IPS DF 6.9 (cell line): ENCODE data around the gene SPTBN4.

Experiments used
- DNase-seq: peaks from one replicate; pipeline ENCODE4 v3.0.0-alpha.2; 2013; ENCODE audit warnings: low read depth, low spot score
- H3K27ac ChIP-seq: one replicate; pipeline ENCODE4 v1.5.1; 2013; ENCODE audit warnings: low read length, control low read depth
- H3K27me3 ChIP-seq: 2 replicates; pipeline ENCODE4 v1.6.1; 2013; ENCODE audit warnings: mild to moderate bottlenecking, low read length; ENCODE audit not compliant: control insufficient read depth, insufficient read depth
- H3K36me3 ChIP-seq: 2 replicates; pipeline ENCODE4 v1.6.1; 2013; ENCODE audit warnings: low read length; ENCODE audit not compliant: control insufficient read depth, insufficient read depth
- H3K4me1 ChIP-seq: 2 replicates; pipeline ENCODE4 v1.6.1; 2013; ENCODE audit warnings: low read length; ENCODE audit not compliant: control insufficient read depth, insufficient read depth
- H3K4me3 ChIP-seq: 2 replicates; pipeline ENCODE4 v1.5.1; 2013; ENCODE audit warnings: mild to moderate bottlenecking, low read length
- H3K9me3 ChIP-seq: 2 replicates; pipeline ENCODE4 v1.6.1; 2013; ENCODE audit warnings: low read length, inconsistent platforms; ENCODE audit not compliant: control insufficient read depth, insufficient read depth
- WGBS: extraction: QIAGEN DNeasy Blood & Tissue Kit; methylation state at CpG from one replicate; pipeline ENCODE4 v1.1.7; 2013; ENCODE audit warnings: mixed read lengths, missing lambda C conversion rate; ENCODE audit not compliant: insufficient read length, insufficient coverage; 5-methylcytosine and 5-hydroxymethylcytosine counted together

Gene SPTBN4

DNA sequence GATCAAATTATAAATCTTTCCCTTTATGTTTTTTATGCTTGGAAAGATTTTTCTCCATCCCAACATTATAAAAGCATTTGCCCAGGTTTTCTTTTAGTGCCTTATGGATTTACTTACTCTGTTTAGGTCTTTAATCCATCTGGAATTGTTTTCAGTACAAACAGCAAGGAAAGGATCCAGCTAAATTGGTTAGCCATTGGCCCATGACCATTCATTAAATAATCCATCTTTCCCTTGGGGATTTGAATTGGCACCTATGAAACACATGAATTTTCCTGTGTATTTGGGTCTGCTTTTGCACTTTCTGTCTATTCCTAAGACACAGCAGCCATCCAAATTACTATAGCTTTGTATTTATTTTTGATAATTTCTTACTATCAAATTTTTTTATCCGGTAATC is 81.0 kb downstream of the SPTBN4 start:
- H3K27ac ChIP-seq = no peak overlapping the region
- H3K36me3 ChIP-seq = no peaks in the 10 kb centered on the region
- no CpG with 5 or more reads among the region's 1 CpG for WGBS
- DNase-seq = no peak
- no peaks in the 10 kb centered on the region; the same call in 1 of the 2 replicates for H3K9me3 ChIP-seq
- no peaks in the 10 kb centered on the region; the same call in 1 of the 2 replicates for H3K4me1 ChIP-seq
- H3K4me3 ChIP-seq = no peak overlapping the region
- no peaks in the 10 kb centered on the region; the same call in 1 of the 2 replicates for H3K27me3 ChIP-seq

DNA sequence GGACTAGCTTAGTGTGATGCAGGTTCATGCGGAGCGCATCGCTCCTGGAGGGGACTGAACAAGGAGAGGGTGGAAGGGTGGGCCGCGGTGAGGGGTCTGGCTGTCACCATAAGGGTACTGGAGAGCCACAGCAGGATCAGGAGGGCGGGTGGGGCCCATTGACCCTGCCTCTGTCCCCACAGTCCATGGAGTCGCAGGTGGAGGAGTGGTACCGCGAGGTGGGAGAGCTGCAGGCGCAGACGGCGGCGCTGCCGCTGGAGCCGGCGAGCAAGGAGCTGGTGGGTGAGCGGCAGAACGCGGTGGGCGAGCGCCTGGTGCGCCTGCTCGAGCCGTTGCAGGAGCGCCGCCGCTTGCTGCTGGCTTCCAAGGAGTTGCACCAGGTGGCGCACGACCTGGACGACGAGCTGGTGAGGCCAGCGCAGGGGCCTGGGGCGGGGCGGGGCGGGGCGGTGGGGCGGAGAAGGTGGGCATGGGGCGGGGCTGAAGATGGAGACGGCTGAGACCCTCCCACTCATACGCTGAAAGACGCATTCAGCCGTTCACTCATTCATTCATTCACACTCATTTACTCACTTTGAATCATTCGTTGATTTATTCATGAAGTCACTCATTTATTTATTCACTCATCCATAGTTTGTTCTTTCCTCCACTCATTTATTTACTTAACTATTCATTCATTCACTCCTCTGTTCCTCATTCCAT is 82.4 kb downstream of the SPTBN4 start:
- DNase-seq = peak; percentile 82
- Histone ChIP-seq H3K27ac (no peak overlapping the region), H3K27me3 (peaks cover 2% of the 10 kb centered on the region; the same call in 1 of the 2 replicates), H3K4me3 (peak overlapping the region; percentile 7; the same call in 1 of the 2 replicates), H3K4me1 (no peaks in the 10 kb centered on the region; the same call in 1 of the 2 replicates), H3K9me3 (no peaks in the 10 kb centered on the region; the same call in 1 of the 2 replicates), H3K36me3 (no peaks in the 10 kb centered on the region)
- WGBS = no CpG with 5 or more reads among the region's 43 CpGs

DNA sequence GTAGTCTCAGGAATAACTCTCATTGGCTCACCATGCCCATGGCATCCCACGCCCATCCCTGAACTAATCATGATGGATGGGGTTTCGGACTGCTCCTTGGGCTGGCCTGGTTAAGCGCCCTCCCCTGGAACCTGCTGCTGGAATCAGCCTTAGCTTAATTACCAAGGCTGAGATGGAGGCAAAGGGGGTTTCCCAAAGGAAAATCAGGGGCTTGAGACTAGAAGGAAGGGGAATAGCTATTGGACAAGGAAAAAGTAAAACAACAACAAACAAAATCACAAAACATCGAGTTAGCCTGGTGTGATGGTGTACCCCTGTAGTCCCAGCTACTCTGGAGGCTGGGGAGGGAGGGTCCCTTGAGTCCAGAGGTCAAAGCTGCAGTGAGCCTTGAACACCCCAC is 84.2 kb downstream of the SPTBN4 start:
- Histone ChIP-seq H3K27ac (no peak overlapping the region), H3K4me3 (no peak overlapping the region), H3K36me3 (no peaks in the 10 kb centered on the region), H3K27me3 (peaks cover 8% of the 10 kb centered on the region; the same call in 1 of the 2 replicates), H3K9me3 (no peaks in the 10 kb centered on the region; the same call in 1 of the 2 replicates), H3K4me1 (peaks cover 3% of the 10 kb centered on the region)
- no CpG with 5 or more reads among the region's 4 CpGs for WGBS
- DNase-seq = no peak

DNA sequence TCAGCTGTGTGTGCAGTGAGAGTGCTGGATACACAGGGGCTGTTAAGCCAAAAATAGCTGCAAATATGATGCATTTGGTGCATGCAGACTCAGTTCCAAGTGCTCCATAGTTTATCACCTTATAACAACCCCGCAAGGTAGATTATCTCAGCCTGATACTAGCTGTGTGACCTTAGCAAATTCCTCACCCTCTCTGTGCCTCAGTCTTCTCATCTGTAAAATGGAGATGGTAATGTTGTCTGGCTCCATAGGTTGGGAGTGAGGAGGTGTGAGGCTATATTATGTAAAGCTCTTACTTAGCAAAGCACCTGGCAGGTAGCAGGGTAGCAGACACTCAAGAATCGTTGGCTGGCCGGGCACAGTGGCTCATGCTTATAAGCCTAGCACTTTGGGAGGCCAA is 86.0 kb downstream of the SPTBN4 start:
- DNase-seq = no peak
- Histone ChIP-seq H3K4me1 (peaks cover 3% of the 10 kb centered on the region), H3K36me3 (no peaks in the 10 kb centered on the region), H3K9me3 (no peaks in the 10 kb centered on the region), H3K27ac (no peak overlapping the region), H3K27me3 (peaks cover 8% of the 10 kb centered on the region; the same call in 1 of the 2 replicates), H3K4me3 (no peak overlapping the region)
- WGBS = no CpG with 5 or more reads among the region's 3 CpGs

DNA sequence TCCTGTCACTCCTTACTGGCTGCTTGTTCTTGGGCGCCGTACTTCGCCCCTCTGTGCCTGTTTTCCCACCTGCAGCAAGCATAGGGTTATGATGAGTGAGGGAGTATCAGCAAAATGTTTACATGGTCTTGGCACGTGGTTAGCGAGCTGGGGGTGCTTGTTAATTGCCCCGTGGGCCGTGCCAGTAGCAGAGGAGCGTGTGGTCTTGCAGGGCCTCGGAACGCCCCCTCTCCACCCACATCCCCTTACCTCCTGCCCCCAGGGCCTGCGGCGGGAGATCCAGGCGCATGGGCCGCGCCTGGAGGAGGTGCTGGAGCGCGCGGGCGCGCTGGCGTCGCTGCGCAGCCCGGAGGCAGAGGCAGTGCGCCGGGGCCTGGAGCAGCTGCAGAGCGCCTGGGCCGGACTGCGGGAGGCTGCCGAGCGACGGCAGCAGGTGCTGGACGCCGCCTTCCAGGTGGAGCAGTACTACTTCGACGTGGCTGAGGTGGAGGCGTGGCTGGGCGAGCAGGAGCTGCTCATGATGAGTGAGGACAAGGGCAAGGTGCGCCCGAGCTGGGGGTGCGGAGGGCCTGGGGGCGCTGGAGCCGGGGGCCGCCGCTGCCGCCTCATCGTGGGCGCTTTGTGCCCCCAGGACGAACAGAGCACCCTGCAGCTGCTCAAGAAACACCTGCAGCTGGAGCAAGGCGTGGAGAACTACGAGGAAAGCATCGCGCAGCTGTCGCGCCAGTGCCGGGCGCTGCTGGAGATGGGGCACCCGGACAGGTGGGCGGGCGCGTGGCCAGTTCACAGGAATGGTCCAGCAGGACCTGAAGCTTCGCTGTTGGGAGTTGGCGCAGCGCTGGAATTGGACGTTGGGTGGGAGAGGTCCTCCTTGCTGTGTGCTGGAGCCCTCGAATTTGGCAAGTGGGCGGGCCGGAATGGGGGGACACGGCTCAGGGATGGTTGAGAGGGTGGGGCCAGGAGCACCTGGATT is 87.4 kb downstream of the SPTBN4 start:
- Histone ChIP-seq H3K36me3 (no peaks in the 10 kb centered on the region), H3K4me1 (peaks cover 3% of the 10 kb centered on the region; the same call in 1 of the 2 replicates), H3K4me3 (peak overlapping the region; percentile 2; the same call in 1 of the 2 replicates), H3K9me3 (no peaks in the 10 kb centered on the region), H3K27me3 (peaks cover 8% of the 10 kb centered on the region; the same call in 1 of the 2 replicates), H3K27ac (no peak overlapping the region)
- DNase-seq = no peak
- WGBS = no CpG with 5 or more reads among the region's 69 CpGs

DNA sequence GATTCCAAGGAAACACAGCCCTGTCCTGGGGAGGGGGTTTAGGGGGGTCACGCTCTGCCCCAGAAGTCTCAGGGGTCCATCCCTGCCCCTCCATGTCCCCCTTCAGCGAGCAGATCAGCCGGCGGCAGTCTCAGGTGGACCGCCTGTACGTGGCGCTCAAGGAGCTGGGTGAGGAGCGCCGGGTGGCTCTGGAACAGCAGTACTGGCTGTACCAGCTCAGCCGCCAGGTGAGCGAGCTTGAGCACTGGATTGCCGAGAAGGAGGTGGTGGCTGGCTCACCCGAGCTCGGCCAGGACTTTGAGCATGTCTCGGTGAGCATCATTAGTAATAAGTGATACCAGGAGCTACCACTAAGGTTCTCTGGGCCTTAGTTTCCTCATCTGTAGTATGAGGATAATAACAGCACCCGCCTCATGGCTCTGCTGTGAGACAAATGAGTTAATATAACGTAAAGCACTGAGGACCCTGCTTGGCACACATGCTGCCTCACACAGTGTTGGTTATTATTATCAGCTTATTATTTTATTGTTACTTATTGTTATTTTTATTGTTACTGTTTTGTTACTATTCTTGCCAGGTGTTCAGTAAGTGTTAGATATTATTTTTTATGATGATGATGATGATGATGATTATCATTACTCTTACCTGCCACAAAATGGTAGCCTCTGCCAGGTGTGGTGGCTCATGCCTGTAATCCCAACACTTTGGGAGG is 89.3 kb downstream of the SPTBN4 start:
- WGBS = no CpG with 5 or more reads among the region's 17 CpGs
- Histone ChIP-seq H3K36me3 (no peaks in the 10 kb centered on the region), H3K4me3 (no peak overlapping the region), H3K9me3 (no peaks in the 10 kb centered on the region), H3K4me1 (peaks cover 5% of the 10 kb centered on the region; the same call in 1 of the 2 replicates), H3K27me3 (peaks cover 8% of the 10 kb centered on the region; the same call in 1 of the 2 replicates), H3K27ac (no peak overlapping the region)
- no peak for DNase-seq

DNA sequence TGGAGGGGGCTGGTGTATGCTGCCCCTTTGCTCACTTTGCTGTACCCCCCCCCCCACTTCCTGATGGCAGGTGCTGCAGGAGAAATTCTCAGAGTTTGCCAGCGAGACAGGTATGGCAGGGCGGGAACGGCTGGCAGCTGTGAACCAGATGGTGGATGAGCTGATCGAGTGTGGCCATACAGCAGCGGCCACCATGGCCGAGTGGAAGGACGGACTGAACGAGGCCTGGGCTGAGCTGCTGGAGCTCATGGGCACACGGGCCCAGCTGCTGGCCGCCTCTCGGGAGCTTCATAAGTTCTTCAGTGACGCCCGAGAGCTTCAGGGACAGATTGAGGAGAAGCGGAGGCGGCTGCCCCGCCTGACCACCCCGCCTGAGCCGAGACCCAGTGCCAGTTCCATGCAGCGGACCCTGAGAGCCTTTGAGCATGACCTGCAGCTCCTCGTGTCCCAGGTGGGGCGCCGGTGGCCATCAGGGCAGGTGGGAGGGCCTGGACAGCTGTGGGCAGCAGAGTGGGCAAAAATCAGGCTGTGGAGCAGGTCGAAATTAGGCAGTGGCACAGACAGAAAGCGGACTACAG is 90.2 kb downstream of the SPTBN4 start:
- H3K27ac ChIP-seq = no peak overlapping the region
- H3K36me3 ChIP-seq = no peaks in the 10 kb centered on the region
- peaks cover 5% of the 10 kb centered on the region; the same call in 1 of the 2 replicates for H3K4me1 ChIP-seq
- no peak for DNase-seq
- H3K4me3 ChIP-seq = no peak overlapping the region
- no peaks in the 10 kb centered on the region for H3K9me3 ChIP-seq
- WGBS = no CpG with 5 or more reads among the region's 24 CpGs
- H3K27me3 ChIP-seq = peaks cover 8% of the 10 kb centered on the region; the same call in 1 of the 2 replicates

DNA sequence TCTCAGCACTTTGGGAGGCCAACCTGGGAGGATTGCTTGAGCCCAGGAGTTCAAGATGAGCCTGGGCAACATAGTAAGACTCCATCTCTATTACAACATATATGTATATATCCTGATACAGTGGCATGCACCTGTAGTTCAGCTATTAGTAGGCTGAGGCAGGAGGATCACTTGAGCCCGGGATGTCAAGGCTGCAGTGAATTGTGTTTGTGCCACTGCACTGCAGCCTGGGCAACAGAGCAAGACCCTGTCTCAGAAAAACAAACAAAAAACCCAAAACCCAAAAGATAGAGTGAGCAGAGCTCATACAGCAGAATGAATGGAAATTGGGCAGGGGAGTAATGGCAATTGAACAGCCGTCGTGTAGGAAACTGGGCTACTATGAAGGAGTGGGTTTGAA is 92.6 kb downstream of the SPTBN4 start:
- no peaks in the 10 kb centered on the region for H3K36me3 ChIP-seq
- peaks cover 4% of the 10 kb centered on the region; the same call in 1 of the 2 replicates for H3K4me1 ChIP-seq
- H3K9me3 ChIP-seq = no peaks in the 10 kb centered on the region
- peaks cover 6% of the 10 kb centered on the region; the same call in 1 of the 2 replicates for H3K27me3 ChIP-seq
- H3K4me3 ChIP-seq = no peak overlapping the region
- H3K27ac ChIP-seq = no peak overlapping the region
- no CpG with 5 or more reads among the region's 3 CpGs for WGBS
- no peak for DNase-seq

DNA sequence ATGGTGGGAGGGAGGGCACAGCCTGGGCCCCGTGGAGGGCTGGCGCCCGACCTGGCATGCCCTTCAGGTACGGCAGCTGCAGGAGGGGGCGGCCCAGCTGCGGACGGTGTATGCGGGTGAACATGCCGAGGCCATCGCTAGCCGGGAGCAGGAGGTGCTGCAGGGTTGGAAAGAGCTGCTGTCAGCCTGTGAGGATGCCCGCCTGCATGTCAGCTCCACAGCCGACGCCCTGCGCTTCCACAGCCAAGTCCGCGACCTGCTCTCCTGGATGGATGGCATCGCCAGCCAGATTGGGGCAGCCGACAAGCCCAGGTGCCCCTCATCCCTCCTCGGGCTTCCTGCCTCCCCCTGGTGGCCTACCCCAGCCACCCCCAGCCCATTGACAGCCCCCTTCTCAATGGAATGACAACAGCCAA is 93.3 kb downstream of the SPTBN4 start:
- H3K4me1 ChIP-seq = peaks cover 2% of the 10 kb centered on the region; the same call in 1 of the 2 replicates
- no peak overlapping the region for H3K4me3 ChIP-seq
- H3K9me3 ChIP-seq = no peaks in the 10 kb centered on the region
- DNase-seq = no peak
- H3K27me3 ChIP-seq = no peaks in the 10 kb centered on the region
- no peaks in the 10 kb centered on the region for H3K36me3 ChIP-seq
- no CpG with 5 or more reads among the region's 20 CpGs for WGBS
- no peak overlapping the region for H3K27ac ChIP-seq
